K562 treated with DMSO at 1 percent for 24 hours (cell line): ENCODE data around the gene UBTD1. TPM values are rescaled to one million over a fixed set of nuclear protein-coding genes. Genes with fewer than 3 reads are reported as not detected.

ENCODE experiments used
- total RNA-seq: library from RNA; unstranded; fragments of 300-600 nt; gene quantifications from 2 replicates; pipeline ENCODE4 v1.2.3, GENCODE V29; 2022; ENCODE audit warnings: low read depth; ENCODE audit not compliant: insufficient read depth

Gene UBTD1, protein sequence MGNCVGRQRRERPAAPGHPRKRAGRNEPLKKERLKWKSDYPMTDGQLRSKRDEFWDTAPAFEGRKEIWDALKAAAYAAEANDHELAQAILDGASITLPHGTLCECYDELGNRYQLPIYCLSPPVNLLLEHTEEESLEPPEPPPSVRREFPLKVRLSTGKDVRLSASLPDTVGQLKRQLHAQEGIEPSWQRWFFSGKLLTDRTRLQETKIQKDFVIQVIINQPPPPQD
- total RNA-seq = 10.2 and 10.6 TPM in 2 replicates

DNA sequence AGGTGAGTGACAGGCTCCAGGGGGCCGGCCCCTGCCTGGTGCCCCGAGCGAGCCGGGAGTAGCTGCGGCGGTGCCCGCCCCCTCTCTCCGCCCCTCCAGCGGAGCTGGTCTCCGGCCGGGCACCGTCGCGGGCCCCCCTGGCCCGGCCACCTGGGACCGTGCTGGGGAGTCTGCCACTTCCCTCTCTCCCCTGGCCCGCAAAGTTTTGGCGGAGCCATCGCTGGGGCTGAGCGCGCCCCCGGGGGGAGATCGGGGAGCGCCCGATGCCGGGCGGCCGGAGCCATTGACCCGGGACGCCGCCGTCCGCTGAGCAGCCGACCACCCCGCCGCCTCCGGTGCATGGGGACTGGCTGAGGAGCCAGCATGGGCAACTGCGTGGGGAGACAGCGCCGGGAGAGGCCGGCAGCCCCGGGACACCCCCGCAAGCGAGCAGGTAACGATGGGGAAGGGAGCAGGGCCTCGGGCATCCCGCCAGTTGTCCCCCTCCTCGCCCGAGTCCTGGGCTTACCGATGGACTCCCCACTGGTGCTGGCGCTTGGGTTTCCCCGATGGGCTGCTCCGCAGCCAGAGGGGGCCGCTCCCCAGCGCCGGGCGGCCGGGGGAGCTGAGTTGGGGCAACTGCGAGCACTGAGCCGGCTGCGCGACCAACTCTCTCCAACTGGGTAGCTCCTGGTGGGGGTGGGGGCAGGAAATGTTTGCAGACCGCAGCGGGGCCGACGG is at the start of gene UBTD1:
Gene UBTD1 (plus strand): TSS at position 84 of the 720 bp plus-strand sequence. CDS start 280 bp downstream, at position 364.

GRCh38 chr10:97498076-97498840 is 466 bp upstream of the UBTD1 start, which contains the start of gene MMS19:
Gene MMS19 (minus strand): TSS chr10:97498422. CDS start chr10:97498384, 38 bp downstream.

GRCh38 chr10:97572214-97572989 is 73.7 kb downstream of the UBTD1 start, which contains the start of gene ANKRD2:
Gene ANKRD2 (plus strand): TSS chr10:97572779. CDS start chr10:97572789, 10 bp downstream.

GRCh38 chr10:97584060-97584797 is 85.5 kb downstream of the UBTD1 start, which contains the start of gene HOGA1:
Gene HOGA1 (plus strand): TSS chr10:97584389. CDS start chr10:97584704, 315 bp downstream.

DNA sequence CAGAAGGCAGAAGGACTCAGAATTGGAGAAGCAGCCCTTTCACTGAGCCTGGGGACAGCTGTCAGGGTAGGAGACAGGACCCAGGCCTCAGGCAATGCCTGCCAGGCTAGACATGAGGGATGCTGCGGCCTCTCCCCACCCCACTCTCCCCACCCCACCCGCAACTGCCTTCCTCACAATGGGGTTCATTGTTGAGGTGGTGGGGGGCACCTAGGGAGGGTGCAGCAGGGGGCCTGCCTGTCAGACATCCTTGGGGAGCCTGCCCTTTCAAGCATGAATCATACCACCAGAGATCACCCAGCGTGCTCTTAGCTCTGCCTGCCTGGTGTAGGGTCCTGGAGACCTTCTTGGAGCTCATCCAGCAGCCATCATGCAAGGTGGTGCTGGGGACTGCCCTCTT is 90.8 kb downstream of the UBTD1 start, which contains the start of gene C10orf62:
Gene C10orf62 (plus strand): TSS at position 243 of the 400 bp plus-strand sequence. CDS start 177 bp downstream, outside the sequence.

Other genes starting within 250 kb of the UBTD1 start
- gene ARHGAP19, start 206.3 kb upstream of the UBTD1 start, total RNA-seq = 13.9 and 14.5 TPM in 2 replicates
- 7.0 and 7.8 TPM in 2 replicates for gene FRAT1, start 179.7 kb upstream of the UBTD1 start, total RNA-seq
- gene FRAT2, start 164.2 kb upstream of the UBTD1 start, total RNA-seq = 26.4 and 27.1 TPM in 2 replicates
- gene RRP12, start 97.6 kb upstream of the UBTD1 start, total RNA-seq = 11.3 and 12.1 TPM in 2 replicates
- 193 and 195 TPM in 2 replicates for gene PGAM1, start 72.7 kb upstream of the UBTD1 start, total RNA-seq
- 54.5 and 59.9 TPM in 2 replicates for gene EXOSC1, start 52.9 kb upstream of the UBTD1 start, total RNA-seq
- 23.4 and 23.9 TPM in 2 replicates for gene ZDHHC16, start 52.7 kb upstream of the UBTD1 start, total RNA-seq
- gene MMS19, start 502 bp upstream of the UBTD1 start, total RNA-seq = 34.9 and 37.1 TPM in 2 replicates
- not detected in 2 replicates for gene ANKRD2, start 73.9 kb downstream of the UBTD1 start, total RNA-seq
- not detected in 2 replicates for gene HOGA1, start 85.5 kb downstream of the UBTD1 start, total RNA-seq
- gene C10orf62, start 90.8 kb downstream of the UBTD1 start, total RNA-seq = not detected in 2 replicates
- gene MORN4, start 134.6 kb downstream of the UBTD1 start, total RNA-seq = 10.2 and 13.4 TPM in 2 replicates
- gene PI4K2A, start 141.7 kb downstream of the UBTD1 start, total RNA-seq = 27.1 and 28.2 TPM in 2 replicates
- gene AVPI1, start 188.3 kb downstream of the UBTD1 start, total RNA-seq = 14.2 and 15.3 TPM in 2 replicates
- gene MARVELD1, start 214.8 kb downstream of the UBTD1 start, total RNA-seq = 8.5 TPM in 2 replicates
- gene ZFYVE27, start 238.2 kb downstream of the UBTD1 start, total RNA-seq = 20.8 and 22.8 TPM in 2 replicates